Smooth muscle cell (in vitro differentiated cells): ENCODE measurements around the gene ITPRIPL2. TPM values are rescaled to one million over a fixed set of nuclear protein-coding genes. Genes with fewer than 3 reads are reported as not detected.
A peak's percentile ranks its signal among the peaks of the same experiment; 100 is the strongest.

Source experiments
- DNase-seq: peaks from one replicate; lab custom pipeline; 2025; ENCODE audit not compliant: unreplicated experiment; lab: John Stamatoyannopoulos, UW
- H2AFZ ChIP-seq: fragments of 200-600 bp; sonication (generic); 2 replicates; pipeline ENCODE4 v1.6.0; 2016; ENCODE audit warnings: antibody characterized with exemption, low read depth, mild to moderate bottlenecking
- H3F3A ChIP-seq: fragments of 200-600 bp; sonication (generic); 2 replicates; pipeline ENCODE4 v1.6.0; 2017; ENCODE audit warnings: antibody characterized with exemption, low read depth
- H3K27ac ChIP-seq: fragments of 200-600 bp; sonication (generic); 2 replicates; pipeline ENCODE4 v1.5.1; 2016; ENCODE audit warnings: low read depth, mild to moderate bottlenecking
- H3K27me3 ChIP-seq: fragments of 200-600 bp; sonication (generic); 2 replicates; pipeline ENCODE4 v1.6.1; 2016; ENCODE audit warnings: low read depth, mild to moderate bottlenecking
- H3K36me3 ChIP-seq: fragments of 200-600 bp; sonication (generic); 2 replicates; pipeline ENCODE4 v1.5.1; 2016; ENCODE audit warnings: low read depth
- H3K4me1 ChIP-seq: fragments of 200-600 bp; sonication (generic); 2 replicates; pipeline ENCODE4 v1.5.1; 2016; ENCODE audit warnings: low read depth
- H3K4me2 ChIP-seq: fragments of 200-600 bp; sonication (generic); 2 replicates; pipeline ENCODE4 v1.6.0; 2016; ENCODE audit warnings: mild to moderate bottlenecking
- H3K4me3 ChIP-seq: fragments of 200-600 bp; sonication (generic); 2 replicates; pipeline ENCODE4 v1.5.1; 2016; ENCODE audit warnings: mild to moderate bottlenecking
- H3K79me2 ChIP-seq: fragments of 200-600 bp; sonication (generic); 2 replicates; pipeline ENCODE4 v1.6.0; 2016; ENCODE audit warnings: low read depth, mild to moderate bottlenecking
- H3K9ac ChIP-seq: fragments of 200-600 bp; sonication (generic); 2 replicates; pipeline ENCODE4 v1.6.0; 2016; ENCODE audit warnings: low read depth
- H3K9me3 ChIP-seq: fragments of 200-600 bp; sonication (generic); replicated peaks from 2 replicates; pipeline ENCODE4 v1.5.1; 2016; ENCODE audit warnings: low read depth
- H4K20me1 ChIP-seq: fragments of 200-600 bp; sonication (generic); 2 replicates; pipeline ENCODE4 v1.6.0; 2016; ENCODE audit warnings: low read depth
- WGBS: methylation state at CpG from one replicate; pipeline ENCODE4 v1.1.7; 2016; ENCODE audit warnings: low lambda C conversion rate; 5-methylcytosine and 5-hydroxymethylcytosine counted together
- polyA plus RNA-seq: library from polyadenylated mRNA; unstranded; fragments of >200 nt; fragmentation: Nextera tagmentation; extraction: Ambion mirVana; gene quantifications from 2 replicates; pipeline ENCODE4 v1.2.1, GENCODE V29; 2016
- total RNA-seq: library from RNA; depleted of rRNA; stranded (reverse); fragments of >200 nt; gene quantifications from 2 replicates; pipeline ENCODE4 v1.2.3, GENCODE V29; 2014
- TF ChIP-seq, protein P1 (sequence below): fragments of 200-600 bp; sonication (generic); IDR thresholded peaks from 2 replicates; pipeline ENCODE4 v1.5.1; 2017; ENCODE audit warnings: borderline replicate concordance, mild to moderate bottlenecking, antibody characterized with exemption; ENCODE audit not compliant: insufficient read depth, poor library complexity, severe bottlenecking

ITPRIPL2 gene
- total and polyA plus RNA-seq, 2 experiments from 2014 or later = 16.4 to 26.4 TPM

DNA sequence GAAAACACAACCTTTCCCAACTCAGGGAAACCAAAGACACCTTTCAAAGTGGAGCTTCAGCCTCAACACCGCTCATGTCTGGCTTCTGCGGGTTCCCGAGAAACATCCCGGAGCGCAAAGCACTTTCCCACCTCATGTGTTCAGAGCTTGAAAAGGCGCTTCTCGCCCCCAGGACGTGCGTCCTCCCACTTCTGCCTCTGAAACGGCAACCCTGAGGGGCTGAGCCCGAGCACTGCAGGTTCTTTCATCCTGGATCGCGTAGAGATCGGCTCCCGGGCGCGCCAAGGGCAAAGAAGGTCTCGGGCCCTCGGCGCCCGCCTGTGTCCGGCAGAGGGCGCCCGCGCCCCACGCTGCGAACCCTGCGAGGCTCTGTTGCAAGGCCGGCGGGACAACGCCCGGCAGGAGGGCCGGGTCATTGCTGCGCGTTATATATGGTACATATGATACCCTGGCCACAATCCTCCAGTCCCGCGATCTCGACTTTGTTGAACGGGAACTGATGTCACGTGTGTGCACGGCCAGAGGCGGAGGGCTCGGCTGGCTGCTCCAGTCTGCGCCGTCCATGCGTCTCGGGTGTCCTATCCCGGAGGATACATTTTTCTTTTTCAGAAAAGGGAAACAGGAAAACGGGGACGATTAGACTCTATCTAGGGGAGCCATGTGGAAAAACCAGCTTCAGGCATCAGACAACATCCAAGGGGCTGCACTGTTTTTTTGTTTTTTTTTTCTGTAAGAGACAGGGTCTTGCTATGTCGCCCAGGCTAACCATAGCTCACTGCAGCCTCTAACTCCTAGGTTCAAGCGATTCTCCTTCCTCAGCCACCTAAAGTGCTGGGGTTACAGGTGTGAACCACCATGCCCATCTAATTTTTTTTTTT, 27.2 kb upstream of the ITPRIPL2 start:
- TF ChIP-seq, protein P1, sequence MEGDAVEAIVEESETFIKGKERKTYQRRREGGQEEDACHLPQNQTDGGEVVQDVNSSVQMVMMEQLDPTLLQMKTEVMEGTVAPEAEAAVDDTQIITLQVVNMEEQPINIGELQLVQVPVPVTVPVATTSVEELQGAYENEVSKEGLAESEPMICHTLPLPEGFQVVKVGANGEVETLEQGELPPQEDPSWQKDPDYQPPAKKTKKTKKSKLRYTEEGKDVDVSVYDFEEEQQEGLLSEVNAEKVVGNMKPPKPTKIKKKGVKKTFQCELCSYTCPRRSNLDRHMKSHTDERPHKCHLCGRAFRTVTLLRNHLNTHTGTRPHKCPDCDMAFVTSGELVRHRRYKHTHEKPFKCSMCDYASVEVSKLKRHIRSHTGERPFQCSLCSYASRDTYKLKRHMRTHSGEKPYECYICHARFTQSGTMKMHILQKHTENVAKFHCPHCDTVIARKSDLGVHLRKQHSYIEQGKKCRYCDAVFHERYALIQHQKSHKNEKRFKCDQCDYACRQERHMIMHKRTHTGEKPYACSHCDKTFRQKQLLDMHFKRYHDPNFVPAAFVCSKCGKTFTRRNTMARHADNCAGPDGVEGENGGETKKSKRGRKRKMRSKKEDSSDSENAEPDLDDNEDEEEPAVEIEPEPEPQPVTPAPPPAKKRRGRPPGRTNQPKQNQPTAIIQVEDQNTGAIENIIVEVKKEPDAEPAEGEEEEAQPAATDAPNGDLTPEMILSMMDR = peak; percentile 100
- peak; percentile 67 for DNase-seq
- peak overlapping the region; percentile 73 for H2AFZ ChIP-seq
- no peaks in the 10 kb centered on the region for H4K20me1 ChIP-seq
- WGBS = 16% methylated on average over 52 of the region's 52 CpGs
- H3F3A ChIP-seq = no peaks in the 10 kb centered on the region
- H3K4me2 ChIP-seq = peak overlapping the region; percentile 89
- H3K9me3 ChIP-seq = no peaks in the 10 kb centered on the region
- H3K79me2 ChIP-seq = no peaks in the 10 kb centered on the region
- no peaks in the 10 kb centered on the region for H3K36me3 ChIP-seq
- no peak overlapping the region for H3K9ac ChIP-seq
- H3K4me3 ChIP-seq = peak overlapping the region; percentile 46
- no peak overlapping the region for H3K27ac ChIP-seq
- no peaks in the 10 kb centered on the region for H3K4me1 ChIP-seq
- H3K27me3 ChIP-seq = no peaks in the 10 kb centered on the region

DNA sequence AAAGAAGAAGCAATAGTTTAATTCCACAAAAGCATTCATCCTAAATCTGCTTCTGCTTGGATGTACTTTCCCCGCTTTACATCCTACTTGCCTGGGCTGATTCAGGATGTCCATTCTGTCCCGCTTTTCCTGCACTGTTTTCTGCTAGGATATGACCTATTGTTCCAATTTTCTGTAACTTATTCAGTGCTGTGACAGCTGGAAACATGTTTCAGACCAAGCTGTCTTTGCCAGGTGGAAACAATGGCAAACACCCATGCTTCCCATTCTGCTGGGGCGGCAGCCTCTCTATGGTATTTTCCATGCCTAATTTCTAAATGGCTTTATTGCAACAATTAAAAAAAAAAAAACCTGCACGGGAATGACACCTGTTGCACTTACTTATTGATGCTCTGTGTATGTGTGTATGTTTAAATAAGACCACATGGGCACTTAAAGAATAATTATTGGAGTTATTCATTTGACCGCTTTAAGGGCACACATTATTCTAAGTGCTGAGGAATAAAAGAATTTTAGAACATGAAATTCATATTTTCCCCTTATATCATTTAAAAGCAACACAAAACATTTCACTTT, 25.3 kb upstream of the ITPRIPL2 start:
- Histone ChIP-seq H3K27ac (no peak overlapping the region), H3F3A (peaks cover 3% of the 10 kb centered on the region)
- 97% methylated on average over 5 of the region's 5 CpGs for WGBS

DNA sequence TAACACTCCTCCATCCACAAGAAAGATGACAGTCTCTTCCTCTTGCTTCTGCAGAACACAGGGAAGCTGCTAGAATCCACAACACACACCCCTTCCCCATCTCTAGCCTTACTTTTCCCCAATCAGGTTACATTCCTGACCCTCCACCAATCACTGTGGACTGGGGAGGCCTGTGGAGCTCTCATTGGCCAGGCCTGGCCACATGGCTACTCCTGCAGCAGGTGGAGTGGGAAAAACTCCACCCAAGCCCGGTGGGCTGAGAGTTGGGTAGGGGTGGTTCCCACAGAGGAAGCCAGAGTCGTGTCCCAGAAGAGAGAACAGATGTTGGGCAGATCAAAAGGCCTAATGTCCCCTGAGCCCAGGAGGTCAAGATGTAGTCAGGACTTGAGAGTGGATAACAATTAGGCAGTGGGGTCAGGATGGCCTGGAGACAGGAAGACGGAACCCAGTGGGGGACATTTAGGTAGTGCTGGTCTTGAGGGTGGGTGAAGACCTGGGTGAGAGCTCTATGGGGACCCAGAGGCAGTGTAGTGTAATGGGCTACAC, 24.3 kb upstream of the ITPRIPL2 start:
- Histone ChIP-seq H3K79me2 (no peaks in the 10 kb centered on the region), H3K4me1 (no peaks in the 10 kb centered on the region), H3K36me3 (no peaks in the 10 kb centered on the region), H3K27me3 (no peaks in the 10 kb centered on the region), H3K4me3 (no peak overlapping the region), H4K20me1 (no peaks in the 10 kb centered on the region), H3K9ac (no peak overlapping the region), H3K9me3 (no peaks in the 10 kb centered on the region), H3K4me2 (no peak overlapping the region), H2AFZ (no peak overlapping the region), H3F3A (peaks cover 3% of the 10 kb centered on the region), H3K27ac (no peak overlapping the region)
- 92% methylated on average over 3 of the region's 3 CpGs for WGBS
- TF ChIP-seq, protein P1 = no peak
- DNase-seq = no peak

More for the DNA sequence above, 25.3 kb upstream of the ITPRIPL2 start:
- TF ChIP-seq, protein P1 = no peak
- DNase-seq = no peak
- no peaks in the 10 kb centered on the region for H3K27me3 ChIP-seq
- H3K4me3 ChIP-seq = no peak overlapping the region
- no peaks in the 10 kb centered on the region for H4K20me1 ChIP-seq
- H3K4me1 ChIP-seq = no peaks in the 10 kb centered on the region
- H3K36me3 ChIP-seq = no peaks in the 10 kb centered on the region
- H3K4me2 ChIP-seq = no peak overlapping the region
- H2AFZ ChIP-seq = no peak overlapping the region
- no peaks in the 10 kb centered on the region for H3K9me3 ChIP-seq
- no peak overlapping the region for H3K9ac ChIP-seq
- H3K79me2 ChIP-seq = no peaks in the 10 kb centered on the region
